Amygdala (tissue), 56 donors: ENCODE measurements around the gene TXNDC15.

Experiments used
- DNase-seq, 56 donors: peaks; one replicate each; lab custom pipeline; 2025; lab: John Stamatoyannopoulos, UW

Gene TXNDC15

DNA sequence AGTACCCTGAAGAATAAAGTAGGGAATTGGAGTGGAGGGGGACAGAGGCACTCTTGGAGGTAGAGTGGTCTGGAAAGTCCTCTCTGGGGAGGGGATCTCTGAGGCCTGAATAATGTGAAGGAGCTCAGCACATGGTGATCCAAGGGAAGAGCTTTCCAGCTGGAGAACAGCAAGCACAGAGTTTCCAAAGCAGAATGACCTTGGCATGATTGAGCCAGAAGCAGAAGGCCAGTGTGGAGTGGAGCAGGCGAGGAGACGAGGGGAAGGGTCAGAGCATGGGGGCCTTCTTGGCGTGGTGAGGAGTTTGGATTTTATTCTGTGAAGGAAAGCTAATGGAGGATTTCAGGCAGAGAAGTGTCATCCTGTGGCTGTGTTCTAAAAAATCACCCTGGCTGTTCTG lies 39.1 kb downstream of the TXNDC15 start:
- no peak for DNase-seq

DNA sequence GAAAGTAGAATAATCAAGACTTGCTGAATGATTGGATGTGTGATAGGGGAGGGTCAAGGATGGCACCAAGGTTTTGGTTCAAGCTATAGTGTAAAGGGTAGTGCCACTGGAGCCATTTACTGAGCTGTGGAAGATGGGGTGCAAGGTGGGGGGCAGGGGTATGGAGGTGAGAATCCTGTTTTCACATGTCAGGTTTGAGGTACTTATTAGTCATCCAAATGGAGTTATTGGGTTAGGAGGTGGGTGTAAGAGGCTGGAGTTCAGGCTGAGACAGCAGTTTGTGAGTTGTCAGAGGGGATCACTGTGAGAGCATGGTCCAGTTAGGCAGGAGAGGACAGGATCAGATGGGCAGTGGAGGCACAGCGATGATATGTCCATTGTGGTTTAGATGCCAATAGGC lies 39.6 kb downstream of the TXNDC15 start:
- no peak for DNase-seq

DNA sequence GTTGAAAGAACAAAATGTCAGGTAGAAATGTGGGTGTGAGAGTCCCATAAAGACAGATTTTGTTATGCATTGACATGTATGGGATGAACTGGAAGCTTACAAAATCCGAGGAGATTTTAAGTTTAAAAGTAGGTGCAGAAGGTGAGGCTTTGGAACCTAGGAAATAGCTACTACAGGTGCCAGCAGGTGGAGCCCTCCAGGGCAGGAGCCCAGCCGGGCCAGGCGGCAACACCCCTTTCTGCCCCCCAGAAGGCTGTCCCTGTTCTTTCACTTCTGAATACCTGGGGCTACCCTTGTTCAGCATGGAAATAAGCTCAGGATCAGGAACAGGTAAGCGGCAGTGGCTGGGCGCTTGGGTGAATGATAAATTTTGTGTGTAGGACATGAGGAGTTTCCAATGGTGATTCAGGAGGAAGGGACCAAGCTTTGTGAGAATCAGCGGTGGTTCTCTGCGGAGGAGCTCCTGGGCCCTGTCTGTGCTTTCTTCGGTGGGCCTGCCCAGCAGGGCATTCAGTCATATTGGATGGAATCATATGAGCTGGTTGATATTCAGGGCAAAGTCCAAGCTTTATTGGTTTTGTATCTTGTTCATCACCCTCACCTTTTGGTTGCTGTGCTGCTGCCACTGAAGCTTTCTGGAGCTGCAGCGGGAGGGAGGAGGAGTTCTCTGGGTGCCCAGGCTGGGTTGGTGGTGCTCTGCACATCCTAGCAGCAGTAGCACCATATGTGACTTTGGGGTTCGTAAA lies 43.1 kb downstream of the TXNDC15 start:
- DNase-seq: no peak

DNA sequence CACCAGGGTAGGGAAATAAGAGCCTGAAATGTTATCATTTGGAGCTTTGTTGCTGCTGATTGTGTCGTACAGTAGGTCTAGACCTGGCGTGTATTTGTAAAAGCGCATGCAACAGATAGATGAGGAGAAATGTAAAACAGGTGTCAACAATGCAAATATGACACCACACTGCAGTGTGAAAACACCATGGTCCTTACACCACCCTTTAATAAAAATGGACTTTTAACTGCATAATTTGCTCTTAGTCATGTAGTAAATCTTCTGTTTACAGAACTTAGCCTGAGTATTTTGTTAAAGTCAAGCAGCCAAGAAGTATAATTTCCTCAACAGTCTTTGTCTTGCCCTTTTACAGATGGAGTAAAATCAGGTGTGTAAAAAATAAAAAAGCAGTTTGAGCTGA lies 44.7 kb downstream of the TXNDC15 start:
- no peak for DNase-seq

DNA sequence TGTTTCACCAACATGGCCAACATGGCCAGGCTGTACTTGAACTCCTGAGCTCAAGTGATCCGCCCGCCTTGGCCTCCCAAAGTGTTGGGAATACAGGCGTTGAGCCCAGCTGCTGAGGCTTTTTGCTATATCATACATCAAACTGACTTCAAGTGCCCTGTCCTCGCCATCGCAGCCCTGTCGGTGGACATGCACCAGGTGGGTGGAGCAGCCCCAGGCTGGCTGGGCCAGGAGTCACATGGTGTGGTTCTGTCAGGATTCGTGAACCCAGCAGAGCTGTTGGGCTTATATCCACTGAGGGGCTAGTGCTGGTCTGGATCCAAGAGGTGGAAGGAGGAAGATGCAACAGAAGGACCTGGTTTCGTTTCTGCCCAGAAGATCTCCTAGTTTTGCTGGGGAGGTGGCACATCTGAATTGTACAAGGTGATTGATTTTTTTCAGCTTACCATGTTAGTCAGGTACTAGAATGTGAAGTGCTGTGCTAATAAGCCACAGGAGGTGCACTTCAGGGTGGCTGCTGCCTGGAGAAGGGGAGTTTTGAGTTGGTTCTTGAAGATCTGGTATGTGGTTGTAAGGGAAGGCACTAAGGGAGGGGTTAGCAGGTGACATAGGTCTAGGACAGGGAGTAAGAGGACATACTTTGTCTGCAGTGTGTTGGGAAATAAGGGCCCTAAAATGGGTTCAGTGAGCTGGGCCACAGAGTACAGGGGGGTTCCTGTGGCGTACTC lies 46.8 kb downstream of the TXNDC15 start:
- no peak for DNase-seq

DNA sequence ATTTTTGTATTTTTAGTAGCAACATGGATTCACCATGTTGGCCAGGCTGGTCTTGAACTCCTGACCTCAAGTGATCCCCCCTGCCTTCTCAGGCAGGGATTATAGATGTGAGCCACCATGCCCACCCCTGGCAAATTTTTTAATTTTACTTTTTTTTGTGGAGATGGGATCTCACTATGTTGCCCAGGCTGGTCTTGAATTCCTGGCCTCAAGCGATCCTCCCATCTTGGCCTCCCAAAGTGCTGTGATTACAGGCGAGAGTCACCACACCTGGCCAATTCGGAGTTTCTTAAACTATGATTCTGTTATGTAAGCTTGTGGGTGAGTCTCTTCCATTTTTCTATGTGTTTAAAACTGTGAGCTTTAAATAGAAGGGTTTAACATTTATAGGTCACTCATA lies 58.3 kb downstream of the TXNDC15 start:
- DNase-seq: no peak

DNA sequence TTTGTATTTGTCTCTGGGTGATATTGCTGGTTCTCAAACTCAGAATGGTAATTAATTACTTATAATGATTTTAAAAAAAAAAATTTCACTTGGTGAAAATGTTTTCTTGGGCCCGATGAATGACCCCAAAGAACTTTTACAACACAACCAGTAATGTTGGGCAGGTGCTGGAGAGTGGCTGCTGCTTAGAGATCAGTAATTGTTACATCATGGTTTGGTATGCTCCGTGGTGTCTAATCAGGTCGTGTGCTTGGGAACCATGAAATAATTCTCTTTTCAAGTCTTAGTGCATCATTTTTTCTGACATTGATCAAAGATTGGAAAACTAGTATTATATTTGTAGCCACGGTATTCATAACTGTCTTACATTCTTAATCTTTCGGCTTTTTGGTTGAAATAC lies 60.0 kb downstream of the TXNDC15 start:
- DNase-seq: no peak

DNA sequence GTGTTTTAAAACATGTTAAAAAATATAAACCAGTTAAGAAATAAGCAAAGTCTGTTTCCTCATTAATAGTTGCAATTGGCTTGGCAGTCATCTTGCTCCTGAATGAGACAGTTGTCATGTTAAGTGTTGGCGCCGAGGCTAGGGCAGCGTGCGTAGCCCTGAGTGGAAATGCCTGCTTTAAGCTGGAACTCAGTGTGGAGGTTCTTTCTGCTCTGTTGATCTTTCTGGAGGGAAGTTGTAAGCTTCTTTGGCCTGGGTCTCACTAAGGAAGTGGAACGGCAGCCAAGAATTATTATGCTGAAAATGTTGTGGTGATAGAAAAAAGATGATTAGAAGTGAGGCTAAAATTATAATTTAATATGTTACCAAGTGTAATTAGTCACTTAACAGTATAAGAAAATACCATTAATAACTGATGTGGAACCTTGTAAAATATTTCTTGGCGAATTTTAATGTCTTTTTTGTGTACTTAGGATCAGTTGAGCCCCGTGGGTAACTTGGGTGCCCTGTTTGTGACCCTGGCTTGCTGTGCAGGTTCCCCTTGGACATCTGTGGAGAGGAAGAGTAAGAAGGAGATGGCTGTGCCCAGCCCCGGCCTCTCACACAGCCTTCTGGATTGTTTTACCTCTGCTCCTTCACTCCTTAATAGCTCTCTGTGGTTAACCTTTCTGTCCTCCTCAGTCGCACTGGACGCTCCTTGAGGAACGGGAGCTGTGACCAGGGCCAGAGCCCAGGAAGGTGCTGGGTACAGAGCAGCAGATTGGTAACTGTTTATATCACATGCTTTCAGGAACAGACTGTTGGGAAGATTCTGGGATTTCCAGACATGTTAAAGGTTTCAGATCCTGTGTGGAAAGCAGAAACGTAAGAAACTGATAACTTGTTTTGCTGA lies 61.8 kb downstream of the TXNDC15 start:
- no peak for DNase-seq

DNA sequence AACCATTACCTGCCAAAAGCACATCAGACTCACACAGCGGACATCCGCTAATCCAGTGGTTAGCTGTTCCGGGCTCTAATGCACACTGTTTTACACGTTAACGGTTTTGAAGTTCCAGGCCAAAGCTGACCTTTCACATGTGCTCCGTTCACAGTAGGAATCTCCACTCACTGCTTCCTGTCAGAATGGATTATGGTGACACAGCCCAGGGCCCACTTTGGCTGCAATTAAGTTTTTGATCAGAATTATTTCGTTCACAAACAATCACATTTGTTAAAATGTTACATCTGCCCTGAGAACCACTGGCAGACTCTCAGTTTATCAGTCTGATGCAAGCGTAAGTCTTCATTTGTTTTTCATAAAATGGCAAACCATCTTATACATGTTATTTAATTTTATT lies 63.4 kb downstream of the TXNDC15 start:
- no peak for DNase-seq

DNA sequence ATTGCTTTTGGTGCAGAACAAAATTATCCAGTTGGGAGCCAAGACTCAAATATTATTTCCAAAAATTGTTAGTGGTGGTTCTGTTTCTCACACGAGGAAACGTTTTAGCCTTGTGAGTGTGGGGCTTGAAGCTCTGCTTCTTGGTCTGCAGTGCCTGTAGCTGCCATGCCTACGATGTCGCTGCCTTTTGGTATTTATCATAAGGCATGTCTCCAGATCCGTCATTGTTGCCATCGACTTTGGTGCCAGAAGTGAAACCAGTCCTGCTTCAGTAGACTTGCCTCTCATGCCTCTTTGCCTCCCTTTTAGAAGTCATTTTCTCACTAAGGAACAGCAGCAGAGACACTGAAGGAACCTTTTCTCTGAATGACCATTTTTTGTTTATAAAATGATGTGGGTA lies 63.9 kb downstream of the TXNDC15 start:
- DNase-seq: no peak

DNA sequence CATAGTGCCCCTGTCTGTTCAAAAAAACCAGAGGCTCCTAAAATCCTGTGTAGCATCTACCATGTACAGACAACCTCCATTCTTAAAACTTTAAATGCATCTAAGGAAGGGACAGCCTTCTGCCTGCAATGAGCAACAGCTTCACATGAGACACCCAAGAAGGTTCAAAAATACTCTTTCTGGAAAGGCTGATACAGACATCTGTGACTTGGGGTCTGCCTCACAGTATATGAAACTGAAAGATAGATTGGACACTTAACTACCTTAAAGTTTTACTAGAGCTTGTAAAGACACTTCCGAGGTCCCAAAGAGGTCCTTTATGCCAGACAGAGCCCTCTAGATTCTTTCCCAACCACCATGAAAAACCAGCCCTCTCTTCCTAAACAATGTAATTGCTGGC lies 65.3 kb downstream of the TXNDC15 start:
- no peak for DNase-seq

DNA sequence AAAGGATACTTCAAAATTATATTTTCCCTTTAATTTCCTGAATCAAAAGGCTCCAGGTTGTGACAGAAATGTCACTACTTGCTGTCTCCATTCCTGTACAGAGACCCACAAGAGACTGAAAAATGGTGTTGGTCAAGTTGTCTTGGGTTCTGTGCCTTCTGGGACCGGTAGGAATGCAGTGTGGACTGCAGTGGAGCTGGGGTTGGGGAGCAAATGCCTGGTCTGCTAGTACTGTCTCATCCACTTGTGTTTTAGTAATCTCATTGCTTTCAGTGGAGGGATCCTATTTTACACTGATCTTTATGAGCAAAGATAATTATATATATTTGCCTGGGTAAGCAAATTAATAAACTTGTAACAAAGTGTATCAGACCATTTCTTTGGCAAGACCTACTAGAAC lies 69.4 kb downstream of the TXNDC15 start:
- DNase-seq: no peak

DNA sequence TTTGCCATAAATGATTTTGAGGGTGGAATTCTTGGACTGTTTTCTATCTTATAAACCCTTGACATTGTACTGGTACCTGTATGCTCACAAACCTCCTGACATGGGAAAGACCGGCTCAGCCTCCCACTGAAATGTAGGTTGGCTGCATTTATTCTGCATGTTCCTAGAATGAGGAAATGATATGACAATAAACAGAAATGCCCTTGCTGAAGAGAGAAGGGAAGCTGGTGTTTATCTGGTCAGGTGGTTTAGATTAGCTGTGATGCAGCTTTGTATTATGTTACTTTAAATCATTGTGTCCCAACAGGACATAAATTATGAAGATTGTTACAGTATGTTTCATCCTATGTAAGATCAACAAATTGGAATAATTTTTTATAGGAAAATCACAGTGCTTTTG lies 70.5 kb downstream of the TXNDC15 start:
- DNase-seq: no peak

DNA sequence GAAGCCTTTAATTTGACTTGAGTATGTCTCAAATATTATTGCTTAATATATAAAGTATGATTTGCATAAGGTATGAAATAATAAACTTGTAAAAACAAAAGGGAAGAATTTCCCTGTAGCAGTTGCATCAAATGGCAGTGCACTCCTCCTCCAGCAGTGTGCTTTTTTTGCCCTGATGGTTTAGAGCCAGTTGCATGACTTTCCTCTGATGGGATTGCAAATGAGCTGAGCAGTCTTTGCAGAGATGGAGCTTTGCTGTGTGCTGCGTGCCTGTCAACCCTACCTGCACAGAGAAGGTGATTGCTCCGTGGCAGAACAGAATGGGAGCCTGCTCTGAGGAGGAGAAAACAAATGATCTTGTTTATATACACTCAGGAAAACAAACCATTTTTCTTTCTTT lies 70.9 kb downstream of the TXNDC15 start:
- DNase-seq: no peak

DNA sequence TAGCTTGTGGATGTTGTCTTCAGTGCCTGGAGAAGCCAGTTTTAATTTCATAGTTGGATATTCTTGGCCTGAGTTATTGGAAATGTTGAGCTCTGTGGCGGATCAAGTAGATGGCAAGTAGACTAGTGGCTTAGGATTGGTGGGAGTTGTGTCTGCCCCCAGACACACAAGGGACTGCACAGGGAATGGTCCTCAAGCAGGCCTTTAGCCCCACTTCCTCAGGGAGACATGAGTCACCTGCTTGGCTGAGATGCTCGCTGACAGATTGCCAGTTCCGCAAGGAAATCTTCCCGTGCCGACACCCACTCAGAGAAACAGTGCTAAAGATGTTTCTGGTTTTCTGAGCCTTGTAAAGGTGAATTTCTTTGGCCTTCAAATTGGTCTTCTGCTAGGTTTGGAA lies 74.7 kb downstream of the TXNDC15 start:
- peak in 1 of 56 donors; percentile 3 for DNase-seq

DNA sequence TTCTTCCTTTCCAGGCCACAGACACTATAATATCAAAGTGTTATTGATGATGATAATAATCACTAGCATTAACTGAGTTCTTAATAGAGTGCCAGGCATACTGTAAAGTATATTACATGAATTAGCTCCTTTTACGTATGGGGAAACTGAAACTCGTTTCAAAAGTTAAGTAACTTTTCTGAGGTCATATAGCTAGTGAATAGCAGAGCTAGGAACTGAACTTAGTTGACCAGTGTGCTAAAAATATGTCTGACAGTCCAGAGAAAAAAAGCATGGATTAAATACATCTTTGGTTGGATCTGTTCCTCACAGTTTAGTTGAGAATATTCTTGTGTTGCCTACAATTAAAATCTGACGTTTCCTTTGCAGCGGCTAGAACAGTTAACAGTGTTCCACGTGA lies 75.1 kb downstream of the TXNDC15 start:
- DNase-seq: no peak
